Subcutaneous adipose tissue (tissue), 4 donors: Measurements from ENCODE around the gene DGKE. TPM values are rescaled to one million over a fixed set of nuclear protein-coding genes. Genes with fewer than 3 reads are reported as not detected.

ENCODE experiments used
- total RNA-seq, 4 donors: library from RNA; depleted of rRNA; stranded (reverse); fragments of >200 nt; gene quantifications; one replicate each; pipeline ENCODE4 v1.1.0, GENCODE V29; 2016
- TF ChIP-seq, protein P1 (sequence below): fragments of 450-650 bp; IDR thresholded peaks from one replicate; pipeline ENCODE4 v1.5.1; 2016; ENCODE audit warnings: low read depth, mild to moderate bottlenecking, control low read depth, antibody characterized with exemption, moderate library complexity

The DGKE gene
- total RNA-seq: 10 to 100 TPM in 3 of 4 donors, 1 to 10 TPM in 1; 5.4 to 18.1 (median 10.5) TPM

DNA sequence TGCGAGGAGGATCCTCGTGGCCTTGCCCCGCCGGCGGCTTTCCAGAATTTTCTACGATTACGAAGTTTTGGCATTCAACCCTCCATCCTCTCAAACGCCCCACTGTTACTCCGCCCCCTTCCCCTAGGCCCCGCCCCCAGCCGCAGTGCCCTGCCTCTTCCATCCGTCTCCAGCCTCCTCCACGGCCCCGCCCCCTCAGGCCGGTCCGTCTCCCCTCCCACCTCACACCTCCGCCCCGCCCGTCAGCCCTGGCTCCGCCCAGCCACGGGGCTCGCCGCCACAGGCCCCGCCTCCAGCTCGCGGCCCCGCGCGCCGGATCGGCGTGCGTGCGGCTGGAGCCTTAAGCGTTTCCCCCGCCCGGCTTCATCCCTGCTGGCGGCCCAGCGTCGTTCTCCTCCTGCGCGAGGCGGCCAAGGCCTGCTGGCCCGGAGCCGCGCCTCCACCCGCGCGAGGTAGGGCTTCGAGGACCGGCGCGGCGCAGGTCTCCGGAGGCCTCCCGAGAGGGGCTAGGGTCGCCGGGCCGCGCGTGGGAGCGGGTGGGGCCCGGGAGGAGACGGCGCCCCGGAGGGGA lies at the start of gene DGKE, which contains the start of gene C17orf67:
TSS of gene DGKE (plus strand) at position 343 of the 571 bp plus-strand sequence. CDS start 645 bp downstream, outside the sequence.
TSS of gene C17orf67 (minus strand) at position 112 of the 571 bp plus-strand sequence. CDS start 18,110 bp downstream, outside the sequence.
- TF ChIP-seq, protein P1, sequence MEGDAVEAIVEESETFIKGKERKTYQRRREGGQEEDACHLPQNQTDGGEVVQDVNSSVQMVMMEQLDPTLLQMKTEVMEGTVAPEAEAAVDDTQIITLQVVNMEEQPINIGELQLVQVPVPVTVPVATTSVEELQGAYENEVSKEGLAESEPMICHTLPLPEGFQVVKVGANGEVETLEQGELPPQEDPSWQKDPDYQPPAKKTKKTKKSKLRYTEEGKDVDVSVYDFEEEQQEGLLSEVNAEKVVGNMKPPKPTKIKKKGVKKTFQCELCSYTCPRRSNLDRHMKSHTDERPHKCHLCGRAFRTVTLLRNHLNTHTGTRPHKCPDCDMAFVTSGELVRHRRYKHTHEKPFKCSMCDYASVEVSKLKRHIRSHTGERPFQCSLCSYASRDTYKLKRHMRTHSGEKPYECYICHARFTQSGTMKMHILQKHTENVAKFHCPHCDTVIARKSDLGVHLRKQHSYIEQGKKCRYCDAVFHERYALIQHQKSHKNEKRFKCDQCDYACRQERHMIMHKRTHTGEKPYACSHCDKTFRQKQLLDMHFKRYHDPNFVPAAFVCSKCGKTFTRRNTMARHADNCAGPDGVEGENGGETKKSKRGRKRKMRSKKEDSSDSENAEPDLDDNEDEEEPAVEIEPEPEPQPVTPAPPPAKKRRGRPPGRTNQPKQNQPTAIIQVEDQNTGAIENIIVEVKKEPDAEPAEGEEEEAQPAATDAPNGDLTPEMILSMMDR: no peak

DNA sequence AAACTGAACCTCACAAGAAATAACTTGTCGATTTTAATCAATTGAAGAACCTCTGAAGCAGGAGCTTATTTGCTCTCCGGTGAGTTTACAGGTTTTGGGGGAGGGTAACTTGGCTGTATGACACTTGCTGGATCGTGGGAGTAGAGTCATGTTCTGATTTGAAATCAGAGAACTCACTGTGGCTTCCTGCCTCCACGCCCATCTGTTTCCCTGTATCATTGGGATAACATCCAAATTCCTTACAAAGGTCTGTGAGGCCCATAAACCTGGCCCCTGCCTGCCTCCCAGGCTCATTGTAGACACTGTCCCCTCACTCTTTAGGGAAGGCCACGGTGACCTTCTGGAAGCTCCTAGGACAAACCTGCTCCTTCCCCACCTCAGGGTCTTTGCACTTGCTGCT lies 48.5 kb upstream of the DGKE start:
- TF ChIP-seq, protein P1: no peak

DNA sequence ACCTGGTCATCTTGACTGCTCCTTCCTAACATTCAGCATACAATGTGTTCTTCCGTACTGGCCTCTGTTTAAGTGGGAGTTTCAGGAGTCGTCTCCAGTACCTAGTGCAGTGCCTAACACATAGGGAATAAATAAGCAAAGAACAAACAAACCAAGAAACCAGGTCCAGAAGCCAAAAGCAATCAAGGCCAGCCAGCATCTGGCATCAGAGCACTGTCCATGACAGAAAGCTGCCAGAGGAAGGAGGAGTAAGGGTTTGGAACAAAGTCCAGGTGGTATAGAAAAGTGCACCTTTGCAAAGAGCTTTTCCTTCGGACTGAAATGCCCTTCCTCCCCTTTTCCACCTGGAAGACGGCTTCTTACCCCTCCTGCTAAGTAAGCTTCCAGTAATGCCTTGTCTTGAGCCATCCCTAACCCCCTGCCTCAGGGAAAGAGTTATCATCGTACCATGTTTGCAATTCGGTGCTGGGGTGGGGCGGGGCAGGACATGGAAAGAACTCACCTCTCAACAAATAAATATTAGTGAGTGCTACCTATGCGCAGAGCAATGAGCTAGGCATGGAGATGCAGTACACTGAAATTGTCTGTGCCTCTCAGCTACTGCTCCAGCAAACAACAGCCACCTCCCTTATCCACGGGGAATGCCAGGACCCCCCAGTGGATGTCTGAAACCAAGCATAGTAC lies 47.8 kb upstream of the DGKE start:
- TF ChIP-seq, protein P1: no peak

DNA sequence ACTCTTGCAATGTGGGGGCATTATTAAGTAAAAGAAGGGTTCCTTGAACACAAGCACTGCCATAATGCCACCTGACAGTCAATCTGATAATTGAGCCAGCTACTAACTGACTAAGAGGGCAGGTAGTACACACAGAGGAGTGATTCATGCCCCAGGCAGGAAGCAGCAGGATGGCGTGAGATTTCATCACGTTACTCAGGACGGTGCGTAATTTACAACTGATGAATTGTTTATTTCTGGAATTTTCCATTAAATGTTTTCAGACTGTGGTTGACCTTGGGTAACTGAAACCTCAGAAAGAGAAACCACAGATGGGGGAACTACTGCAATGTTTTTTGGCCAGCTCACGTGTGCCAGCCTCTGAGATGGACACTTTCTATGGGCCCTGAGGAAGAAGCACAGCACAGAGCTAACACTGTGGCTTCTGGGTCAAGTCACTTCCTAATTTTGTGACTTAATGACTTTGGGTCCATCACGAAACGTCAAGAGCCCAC lies 46.9 kb upstream of the DGKE start:
- TF ChIP-seq, protein P1: no peak

DNA sequence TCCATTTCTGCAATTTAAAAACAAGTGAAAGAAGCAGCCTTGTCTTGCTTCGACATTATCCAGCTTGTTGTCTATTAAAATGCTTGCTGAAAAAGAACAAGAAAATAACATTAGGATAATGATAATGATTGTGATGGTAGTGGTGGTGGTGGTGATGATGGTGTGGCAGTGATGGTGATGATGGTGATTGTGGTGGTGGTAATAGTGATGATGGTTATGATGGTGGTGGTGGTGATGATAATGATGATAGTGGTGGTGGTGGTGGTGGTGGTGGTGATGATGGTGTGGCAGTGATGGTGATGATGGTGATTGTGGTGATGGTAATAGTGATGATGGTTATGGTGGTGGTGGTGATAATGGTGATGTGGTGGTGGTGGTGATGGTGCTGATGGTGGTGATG lies 41.7 kb upstream of the DGKE start:
- TF ChIP-seq, protein P1: no peak

DNA sequence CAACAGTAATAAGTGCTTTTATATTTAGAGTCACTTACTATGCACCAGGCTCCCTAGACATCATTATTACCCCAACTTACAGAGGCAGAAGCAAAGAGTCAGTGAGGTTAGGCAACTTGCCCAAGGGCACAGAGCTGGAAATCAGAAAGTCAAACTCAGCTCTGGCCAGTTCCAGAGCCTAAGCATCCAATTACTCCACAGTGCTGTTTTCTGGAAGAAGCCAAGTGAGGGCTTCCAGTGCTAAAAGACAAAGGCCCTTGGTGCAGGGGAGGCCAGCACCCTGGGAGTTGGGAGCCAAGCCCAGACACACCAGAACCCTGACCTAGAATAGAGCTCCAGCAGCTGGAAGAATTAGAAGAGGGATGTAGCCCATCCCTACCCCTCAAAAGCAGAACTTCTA lies 40.4 kb upstream of the DGKE start:
- TF ChIP-seq, protein P1: no peak

DNA sequence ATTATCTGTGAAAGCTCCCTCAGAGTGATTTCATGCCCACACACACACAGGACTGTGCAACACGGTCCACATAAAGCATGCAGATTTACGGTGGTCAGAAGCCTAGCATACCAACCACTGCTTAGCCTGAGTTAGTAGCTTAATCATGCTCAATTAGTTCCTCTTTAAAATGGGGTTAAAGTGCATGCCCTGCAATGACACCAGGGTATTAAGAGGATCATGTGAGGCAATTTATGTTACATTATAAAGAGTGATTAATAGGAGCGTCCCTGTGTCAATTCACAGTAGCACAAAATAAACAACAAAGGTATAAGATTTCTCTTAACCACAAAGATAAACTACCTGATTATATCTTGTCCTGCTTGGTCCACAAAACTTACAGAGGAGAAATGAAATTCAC lies 40.0 kb upstream of the DGKE start:
- TF ChIP-seq, protein P1: no peak
